SW480 (cell line): Measurements from ENCODE around the gene RMI2.
"Not testable (repeated sequence)": the region's sequence is repeated elsewhere in the genome, so short reads cannot be mapped to it uniquely, and the experiment has no call there.

Experiments
- DNase-seq: peaks from one replicate; pipeline ENCODE4 v3.0.0-alpha.2; 2016; ENCODE audit warnings: low spot score

Gene RMI2

GRCh38 chr16:11345040-11345862 is at the start of gene RMI2:
TSS of gene RMI2 (plus strand) at chr16:11345459. CDS start at chr16:11345472, 13 bp downstream.
- DNase-seq: peak; percentile 94

GRCh38 chr16:11295672-11296071 is 49.6 kb upstream of the RMI2 start:
- DNase-seq: no peak

DNA sequence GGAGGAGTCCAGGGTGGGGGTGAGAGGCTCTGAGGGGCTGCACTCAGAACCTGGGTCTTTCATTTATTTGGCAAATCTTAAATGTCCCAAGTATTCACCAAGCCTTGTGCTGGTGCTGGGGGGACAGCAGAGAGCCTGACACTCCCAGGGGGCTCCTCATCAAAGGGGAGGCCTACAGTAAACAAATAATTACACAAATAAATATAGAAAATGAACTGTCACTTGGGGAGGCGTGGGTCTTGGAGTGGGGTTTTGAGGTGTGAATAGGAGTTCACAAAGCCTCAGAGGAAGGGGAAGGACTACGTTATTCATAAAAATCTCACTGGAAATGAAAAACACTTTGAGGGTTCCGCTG is 48.9 kb upstream of the RMI2 start:
- no peak for DNase-seq

GRCh38 chr16:11296706-11297491 is 48.4 kb upstream of the RMI2 start:
- DNase-seq: no peak

DNA sequence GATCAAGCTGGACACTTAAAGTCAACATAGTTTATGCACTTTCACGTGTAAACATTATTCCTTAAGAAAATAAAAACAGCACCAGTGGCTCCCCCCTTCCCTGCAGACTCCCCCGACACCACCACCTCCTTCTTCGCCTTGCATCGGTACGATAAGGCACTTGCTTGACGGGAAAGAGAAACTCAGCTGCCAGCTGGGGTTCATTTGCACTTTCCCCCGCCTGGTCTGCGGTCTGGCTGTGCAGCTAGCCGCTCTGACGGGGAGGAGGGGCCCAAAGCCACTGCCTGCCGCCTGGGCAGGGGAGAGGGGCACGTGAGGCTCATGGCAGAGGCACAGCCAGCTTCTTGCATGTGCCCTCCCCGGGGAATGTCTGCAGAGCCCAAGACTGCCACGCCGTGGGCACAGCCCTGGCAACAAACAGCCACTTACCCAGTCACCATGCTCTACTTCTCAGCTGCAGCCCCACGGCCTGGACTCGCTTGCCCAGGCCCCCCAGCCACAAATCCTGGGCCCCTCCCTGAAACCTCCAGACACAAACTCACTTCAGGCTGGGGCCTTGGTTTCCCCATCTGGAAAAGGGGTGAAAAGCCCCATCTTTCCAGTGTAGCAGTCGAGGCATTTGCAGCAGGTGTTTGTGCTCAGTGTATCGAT is 47.6 kb upstream of the RMI2 start:
- DNase-seq: peak; percentile 52

- no peak for DNase-seq
Measured at GRCh38 chr16:11298143-11298900, 46.9 kb upstream of the RMI2 start.

GRCh38 chr16:11298950-11299547 is 46.2 kb upstream of the RMI2 start:
- not testable (repeated sequence) for DNase-seq

- no peak for DNase-seq
Measured at GRCh38 chr16:11299865-11300559, 45.2 kb upstream of the RMI2 start.

DNA sequence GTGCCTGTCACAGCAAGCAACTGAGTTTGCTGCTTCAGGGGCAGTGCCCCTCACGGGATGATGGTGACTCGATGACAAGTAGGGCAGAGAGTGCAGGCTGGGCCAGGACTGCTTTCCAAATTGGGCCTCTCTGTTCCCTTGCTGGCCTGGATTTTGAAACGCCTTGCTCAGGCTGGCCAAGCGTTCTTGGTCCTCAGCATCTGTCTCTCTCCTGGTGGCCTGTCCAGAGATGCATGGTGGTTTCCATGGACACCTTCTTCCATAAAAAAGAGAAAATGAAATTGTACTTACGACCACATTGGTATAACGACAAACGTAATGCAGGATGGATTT is 44.7 kb upstream of the RMI2 start:
- no peak for DNase-seq

- DNase-seq: no peak
Measured at GRCh38 chr16:11301645-11302501, 43.4 kb upstream of the RMI2 start.

DNA sequence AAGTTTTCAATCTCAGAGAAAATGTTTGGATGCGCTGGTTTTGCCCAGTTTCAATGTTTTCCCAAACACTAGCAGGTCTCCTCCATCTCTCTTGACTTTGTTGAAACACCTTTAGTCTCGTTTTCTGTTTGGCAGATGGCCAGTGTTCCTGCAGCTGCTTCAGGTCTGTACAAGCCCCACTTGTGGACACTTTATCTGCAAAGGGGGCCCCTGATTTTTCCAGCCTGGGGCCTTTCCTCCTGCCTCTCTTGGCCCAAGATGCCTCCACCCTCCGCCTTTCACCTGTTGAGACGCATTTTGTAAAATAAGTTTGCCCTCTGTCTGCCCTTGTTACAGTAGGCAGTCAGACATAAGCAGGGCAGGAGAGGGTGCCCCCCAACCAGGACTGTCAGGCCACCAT is 42.3 kb upstream of the RMI2 start:
- no peak for DNase-seq

- no peak for DNase-seq
Measured at GRCh38 chr16:11303405-11304138, 41.7 kb upstream of the RMI2 start.

- DNase-seq: no peak
Measured at GRCh38 chr16:11306381-11306780, 38.9 kb upstream of the RMI2 start.

GRCh38 chr16:11306997-11307638 is 38.1 kb upstream of the RMI2 start:
- no peak for DNase-seq

DNA sequence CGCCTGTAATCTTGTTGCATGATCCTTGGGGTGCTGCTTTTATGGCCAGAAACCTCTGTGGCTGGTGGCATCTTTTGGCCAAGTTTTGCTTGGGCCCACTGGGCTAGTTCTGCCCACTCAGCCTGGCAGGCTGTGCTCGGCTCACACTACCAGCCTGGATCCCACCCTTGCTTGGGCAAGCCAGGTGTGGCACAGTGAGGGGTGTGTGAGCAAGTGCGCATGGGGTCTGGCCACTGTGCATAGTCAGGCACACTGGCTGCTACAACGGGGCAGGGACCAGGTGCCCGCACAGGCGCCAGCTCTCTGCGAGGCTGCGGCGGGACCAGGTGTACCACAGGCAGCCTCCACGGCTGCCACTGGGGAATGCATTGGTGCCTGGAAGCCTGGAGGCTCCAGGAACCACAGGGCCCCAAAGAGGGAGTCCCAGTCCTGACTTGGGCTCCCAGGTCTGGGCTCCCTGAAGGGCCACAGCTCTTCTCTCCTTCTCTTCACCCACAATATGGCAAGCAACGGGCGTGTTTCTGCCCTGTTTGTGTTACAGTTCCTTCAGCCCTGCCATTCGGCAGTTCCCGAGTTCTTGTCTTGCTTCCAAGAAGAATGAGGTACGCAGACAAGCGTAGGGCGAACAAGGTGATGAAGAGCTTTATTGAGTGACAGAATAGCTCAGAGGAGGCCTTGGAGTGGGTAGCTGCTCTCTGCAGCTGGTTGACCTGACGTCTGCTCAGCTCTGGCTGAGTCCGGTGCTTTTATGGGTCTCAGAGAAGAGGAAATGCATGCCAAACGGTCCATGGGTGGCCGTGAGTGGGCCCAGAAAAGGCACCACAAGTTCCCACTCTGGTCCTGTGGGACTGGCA is 37.4 kb upstream of the RMI2 start:
- no peak for DNase-seq

DNA sequence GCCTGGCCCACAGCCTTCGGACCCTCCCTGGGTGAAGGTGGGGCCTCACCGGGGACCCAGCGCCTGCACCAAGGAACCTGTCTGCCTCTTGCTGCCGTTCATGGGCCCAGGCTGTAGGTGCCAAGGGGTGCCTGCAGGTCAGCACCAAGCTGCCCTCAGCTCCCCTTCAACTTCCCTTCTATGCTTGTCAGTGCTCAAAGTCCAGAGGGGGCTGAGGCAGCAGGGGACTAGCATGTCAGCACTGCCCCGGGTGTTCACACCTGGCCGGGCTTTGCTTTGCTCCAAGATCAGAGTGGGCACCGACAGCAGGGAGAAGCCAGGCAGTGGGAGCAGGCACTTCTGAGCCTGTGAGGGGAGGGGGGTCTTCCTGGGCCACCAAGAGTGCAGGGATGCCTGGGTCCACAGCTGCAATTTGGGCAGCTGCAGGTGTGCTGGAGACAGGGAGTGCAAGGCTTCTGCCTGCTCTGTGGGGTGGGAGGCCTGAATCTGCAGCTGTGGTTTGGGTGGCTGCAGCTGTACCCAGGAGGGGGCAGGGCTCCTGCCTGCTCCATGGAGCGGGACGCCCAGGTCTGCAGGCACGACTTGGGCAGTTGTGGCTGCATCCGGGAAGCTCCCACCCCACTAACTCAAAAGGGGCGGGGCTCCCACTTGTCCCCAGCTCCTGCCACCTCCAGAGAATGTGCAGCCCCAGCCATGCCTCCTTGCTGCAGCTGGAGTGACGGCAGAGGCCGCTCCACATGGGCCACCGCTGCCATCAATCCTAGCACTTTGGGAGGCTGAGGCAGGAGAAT is 36.6 kb upstream of the RMI2 start:
- no peak for DNase-seq
